Stimulated activated naive CD4-positive, alpha-beta T cell (primary cell): ENCODE results near the gene RPS15.

ENCODE experiments used
- DNase-seq, 6 experiments: peaks; one replicate each; lab custom pipeline; 2025; lab: John Stamatoyannopoulos, UW

RPS15 gene

GRCh38 chr19:1486720-1487575 is 48.8 kb downstream of the RPS15 start:
- DNase-seq, result no peak

- DNase-seq, result no peak
Observed at GRCh38 chr19:1487576-1488281, 49.5 kb downstream of the RPS15 start.

GRCh38 chr19:1488282-1488601 is 50.0 kb downstream of the RPS15 start:
- no peak for DNase-seq

GRCh38 chr19:1489463-1490310 is 51.5 kb downstream of the RPS15 start:
- peak in 1 of 6 experiments; percentile 28 for DNase-seq
